ENCODE data around the gene IFNAR2. TPM values are rescaled to one million over a fixed set of nuclear protein-coding genes. Genes with fewer than 3 reads are reported as not detected.

The IFNAR2 gene
- total RNA-seq, result 14.1 TPM

DNA sequence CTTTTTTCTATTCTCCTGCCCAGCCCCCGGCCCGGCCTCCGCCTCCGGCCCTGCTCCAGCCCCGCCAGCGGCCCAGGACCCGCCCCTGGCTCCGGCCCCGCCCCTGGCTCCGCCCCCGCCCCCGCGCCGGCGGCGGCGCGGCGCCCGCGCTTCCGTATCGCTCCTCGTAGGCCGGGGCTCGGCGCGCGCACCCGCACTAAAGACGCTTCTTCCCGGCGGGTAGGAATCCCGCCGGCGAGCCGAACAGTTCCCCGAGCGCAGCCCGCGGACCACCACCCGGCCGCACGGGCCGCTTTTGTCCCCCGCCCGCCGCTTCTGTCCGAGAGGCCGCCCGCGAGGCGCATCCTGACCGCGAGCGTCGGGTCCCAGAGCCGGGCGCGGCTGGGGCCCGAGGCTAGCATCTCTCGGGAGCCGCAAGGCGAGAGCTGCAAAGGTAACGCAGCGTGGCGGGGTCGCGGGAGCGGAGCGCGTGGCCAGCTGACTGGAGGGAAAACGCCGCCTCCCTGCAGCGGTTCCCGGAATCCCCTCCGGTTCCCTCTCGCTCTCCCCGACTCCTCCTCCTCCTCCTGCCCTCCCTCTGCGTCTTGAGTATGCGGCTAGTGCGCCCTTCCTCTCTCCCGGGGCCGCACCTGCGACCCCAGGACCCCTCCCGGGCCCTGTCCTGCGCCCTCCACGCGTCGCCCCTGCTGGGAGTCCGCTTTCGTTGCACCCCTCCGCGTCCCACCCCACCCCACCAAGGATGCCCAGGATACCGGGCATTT, at the start of gene IFNAR2:
TSS of gene IFNAR2 (plus strand) at position 155 of the 761 bp plus-strand sequence. CDS start 11,985 bp downstream, outside the sequence.

DNA sequence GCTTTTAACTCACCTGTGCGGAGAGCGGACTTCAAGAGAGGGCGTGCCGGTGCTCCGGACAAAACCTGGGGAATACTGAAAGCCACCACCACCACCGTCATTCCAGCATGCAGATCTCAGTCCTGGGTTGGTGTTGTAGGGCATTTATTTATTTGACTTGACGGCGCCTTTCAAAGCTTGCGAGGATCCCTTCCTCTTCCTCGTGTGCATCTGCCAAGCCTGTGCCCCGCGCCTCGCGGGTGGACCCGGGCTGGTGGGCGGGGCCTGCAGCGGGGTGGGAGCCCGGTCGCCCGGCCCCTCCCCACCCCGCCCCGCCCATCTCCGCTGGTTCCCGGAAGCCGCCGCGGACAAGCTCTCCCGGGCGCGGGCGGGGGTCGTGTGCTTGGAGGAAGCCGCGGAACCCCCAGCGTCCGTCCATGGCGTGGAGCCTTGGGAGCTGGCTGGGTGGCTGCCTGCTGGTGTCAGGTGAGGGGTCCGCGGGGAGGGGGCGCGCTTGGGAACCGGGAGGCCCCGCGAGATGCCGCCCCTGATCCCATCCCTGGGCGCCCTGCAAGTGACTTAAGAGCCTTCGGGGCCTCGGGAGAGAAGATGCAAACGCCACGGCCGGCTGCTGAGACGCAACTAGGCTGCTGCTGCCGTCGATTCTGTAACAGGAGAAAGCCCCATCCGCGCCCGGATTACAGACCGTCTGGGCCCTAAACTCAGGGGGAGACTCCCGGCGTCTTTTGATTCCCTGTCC, 36.5 kb downstream of the IFNAR2 start, which contains the start of gene IL10RB:
TSS of gene IL10RB (plus strand) at position 318 of the 739 bp plus-strand sequence. CDS start at position 417, 99 bp downstream.

Other genes starting within 250 kb of the IFNAR2 start
- 51.4 TPM for gene OLIG2, start 204.0 kb upstream of the IFNAR2 start, total RNA-seq
- gene OLIG1, start 159.8 kb upstream of the IFNAR2 start, total RNA-seq, result 23.5 TPM
- 10.6 TPM for gene IL10RB, start 36.4 kb downstream of the IFNAR2 start, total RNA-seq
- gene IFNAR1, start 95.0 kb downstream of the IFNAR2 start, total RNA-seq, result 59.3 TPM
- gene IFNGR2, start 173.5 kb downstream of the IFNAR2 start, total RNA-seq, result 56.3 TPM

Data from diencephalon (tissue), 1 donor.